Caki2 (cell line): ENCODE results near the gene GNB1L. TPM values are rescaled to one million over a fixed set of nuclear protein-coding genes. Genes with fewer than 3 reads are reported as not detected.

Experiments used
- DNase-seq: peaks from one replicate; pipeline ENCODE4 v3.0.0-alpha.2; 2015; ENCODE audit warnings: low read depth
- in situ Hi-C: cut with HindIII; loops from 2 replicates; pipeline ENCODE4 v1.10.0; 2016; ENCODE audit warnings: low sequenced_read_pairs, low pct_unique_long_range_greater_than_20kb, mixed read lengths
- total RNA-seq: library from RNA; depleted of rRNA; stranded (reverse); fragments of >200 nt; shearing (Covaris generic); gene quantifications from 2 replicates; pipeline ENCODE4 v1.2.3, GENCODE V29; 2014; ENCODE audit warnings: low replicate concordance

GNB1L gene
- total RNA-seq, 1 experiment from 2014 or later = 42.7 TPM

DNA sequence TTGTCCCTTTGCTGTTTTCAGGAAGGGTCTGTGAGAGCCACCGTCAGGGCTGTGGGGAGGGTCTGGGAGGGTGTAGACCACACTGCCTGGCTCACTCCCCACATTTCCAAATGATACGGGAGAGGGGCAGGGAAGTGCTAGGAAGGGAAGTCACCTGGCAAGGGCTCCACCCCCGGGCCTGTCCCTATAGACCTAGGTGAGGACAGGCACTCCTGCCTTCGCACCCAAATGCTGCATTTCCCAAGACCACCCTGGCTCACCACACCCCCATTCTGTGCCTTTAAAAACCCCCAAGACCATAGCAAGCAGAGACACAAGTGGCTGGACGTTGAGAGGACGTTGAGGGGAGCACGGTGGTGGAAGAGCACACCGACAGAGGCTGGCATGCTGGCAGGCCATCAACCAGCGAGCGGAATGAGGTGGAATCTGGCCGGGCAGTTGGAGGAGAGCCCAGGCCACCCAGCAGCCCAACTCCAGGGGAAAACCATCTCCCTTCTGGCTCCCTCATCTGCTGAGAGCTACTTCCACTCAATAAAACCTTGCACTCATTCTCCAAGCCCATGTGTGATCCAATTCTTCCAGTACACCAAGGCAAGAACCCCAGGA, 45.7 kb downstream of the GNB1L start:
- in situ Hi-C loops = no loop called here
- DNase-seq = no peak

DNA sequence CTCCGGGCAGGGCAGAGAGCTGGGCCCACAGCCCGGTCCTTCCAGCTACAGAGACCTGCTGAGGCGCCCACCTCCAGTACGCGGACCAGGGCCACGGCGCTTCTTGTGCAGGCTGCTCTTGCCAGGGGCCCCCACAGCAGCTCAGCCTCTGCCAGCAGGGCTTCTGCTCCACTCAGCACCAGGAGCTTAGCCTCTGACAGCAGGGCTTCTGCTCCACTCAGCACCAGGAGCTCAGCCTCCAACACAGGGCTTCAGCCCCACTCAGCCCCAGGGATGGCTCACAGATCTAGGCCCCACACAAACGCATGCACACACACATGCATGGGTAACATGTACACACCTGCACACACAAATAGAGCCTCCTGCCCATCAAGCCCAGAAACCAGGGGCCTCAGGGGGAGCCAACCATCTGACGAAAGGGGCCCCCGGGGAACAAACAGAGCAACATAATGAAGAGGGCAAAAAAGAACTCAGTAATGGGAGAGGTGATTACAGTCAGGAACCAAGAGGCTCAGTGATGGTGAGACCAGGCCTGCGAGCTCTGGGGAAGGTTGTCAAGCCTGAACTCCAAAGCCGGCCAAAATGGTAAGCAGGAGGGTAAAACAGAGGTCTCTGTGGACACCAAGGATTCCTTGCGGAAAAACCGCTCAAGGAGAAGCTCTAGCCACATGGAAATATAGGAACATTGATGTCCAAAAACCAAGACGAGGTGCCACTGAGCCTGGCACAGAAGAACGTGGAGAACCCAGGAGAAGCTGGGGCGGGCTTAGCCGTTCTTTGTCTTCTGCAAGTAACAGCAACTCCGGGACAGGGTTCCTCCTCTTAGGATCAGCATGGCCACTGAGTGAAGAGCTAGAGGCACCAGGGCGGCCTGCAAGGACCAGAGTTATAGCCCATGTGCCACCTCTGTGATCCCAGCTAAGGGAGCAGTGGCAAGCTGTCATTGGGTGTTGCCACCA, 46.5 kb downstream of the GNB1L start:
- no peak for DNase-seq
- in situ Hi-C loops = no loop called here

DNA sequence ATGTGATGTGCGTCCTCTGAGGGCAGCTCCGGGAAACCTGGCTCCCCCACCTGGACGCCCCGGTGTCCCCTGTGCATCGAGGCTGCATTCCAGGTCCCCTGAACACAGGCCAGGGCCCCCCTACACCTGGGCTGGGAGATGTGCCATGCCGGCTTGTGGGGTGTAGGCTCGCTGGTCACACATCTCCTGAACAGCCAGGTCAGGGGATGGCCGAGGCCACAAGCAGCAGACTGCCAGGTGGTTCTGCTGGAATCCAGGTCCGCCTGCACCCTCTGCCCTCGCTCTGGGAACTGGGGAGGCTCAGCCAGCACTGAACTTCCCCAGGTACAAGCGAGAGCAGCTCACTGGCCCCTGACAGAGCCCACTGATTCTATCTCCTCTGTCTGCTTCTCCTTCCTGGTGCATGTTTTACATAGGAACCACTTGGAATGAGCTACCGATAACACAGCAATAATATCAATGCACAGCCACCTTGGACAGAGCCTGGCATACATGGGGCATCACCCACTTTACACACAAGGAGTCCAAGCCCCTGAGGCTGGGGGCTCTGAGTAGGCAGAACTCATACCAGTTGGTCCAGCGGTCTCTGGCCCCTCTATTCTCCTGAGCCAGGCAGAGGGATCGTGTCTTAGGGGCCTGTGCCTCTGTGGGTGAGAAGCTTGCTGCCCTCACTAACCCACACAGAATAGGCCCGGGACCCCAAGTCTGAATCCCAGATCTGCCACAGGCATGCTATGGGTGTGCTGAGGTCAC, 47.3 kb downstream of the GNB1L start:
- DNase-seq = no peak
- in situ Hi-C loops = no loop called here

DNA sequence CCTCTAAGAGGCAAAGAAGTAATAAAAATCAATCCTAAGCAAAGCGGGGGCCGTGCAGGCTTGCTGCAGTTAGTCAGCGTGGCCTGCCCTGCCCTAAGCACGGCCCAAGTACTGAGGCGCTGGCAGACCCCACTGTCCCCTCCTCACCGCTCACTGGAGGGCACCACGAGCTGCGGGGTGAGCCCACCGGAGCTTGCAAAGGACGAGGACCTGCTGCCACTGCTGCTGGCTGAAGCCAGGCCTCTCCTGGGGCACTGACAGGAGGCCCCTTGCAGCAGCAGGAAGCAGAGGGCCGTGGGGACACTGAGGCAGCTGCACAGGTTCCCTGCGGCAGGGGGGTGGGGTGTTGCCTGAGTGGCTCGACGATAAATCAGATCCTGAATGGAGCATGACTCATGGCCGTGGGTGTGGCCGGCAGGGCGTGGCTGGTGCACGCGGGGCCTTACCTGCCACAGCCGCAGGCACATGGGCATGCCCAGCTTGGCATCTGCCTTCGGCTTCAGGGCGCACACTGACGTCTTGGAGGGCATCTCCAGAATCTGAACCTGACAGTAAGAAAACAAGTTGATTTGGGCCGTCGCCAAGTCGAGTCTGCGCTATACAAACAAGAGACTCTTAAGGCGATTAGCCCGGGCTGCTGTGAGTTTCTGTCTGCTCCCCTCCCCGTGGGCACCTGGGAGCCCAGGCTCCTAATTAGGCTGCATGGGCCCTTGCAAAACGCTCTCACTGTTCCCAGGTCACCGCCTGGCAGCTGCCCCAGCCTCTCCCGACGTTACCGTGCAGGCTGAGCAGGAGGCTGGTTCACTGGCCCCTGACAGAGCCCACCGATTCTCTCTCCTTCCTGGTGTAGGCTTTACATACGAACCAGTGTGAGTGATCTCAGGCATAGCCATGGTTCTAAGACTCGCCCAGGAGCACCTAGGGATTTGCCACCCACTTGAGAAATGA, 48.2 kb downstream of the GNB1L start:
- DNase-seq = peak; percentile 78
- in situ Hi-C loops = no loop called here

DNA sequence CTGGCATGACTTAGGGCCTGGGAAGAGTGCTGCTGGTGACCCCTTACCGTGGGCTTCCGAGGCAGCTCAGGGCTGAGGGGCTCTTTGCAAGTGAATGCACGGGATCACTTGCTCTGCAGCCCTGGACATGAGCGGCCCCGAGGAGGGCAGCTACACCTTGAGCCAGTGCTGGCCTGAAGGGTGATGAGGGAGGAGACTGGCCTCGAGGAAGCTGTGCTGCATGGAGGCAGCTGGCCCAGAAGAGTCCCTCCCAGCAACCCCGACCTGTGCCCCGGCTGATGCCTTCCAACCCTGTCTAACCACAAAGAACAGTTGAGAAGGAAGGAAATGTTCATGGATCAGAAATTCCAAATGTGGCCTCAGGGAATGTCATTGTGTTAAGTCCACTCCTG, 48.9 kb downstream of the GNB1L start:
- DNase-seq = peak; percentile 68
- in situ Hi-C loops = no loop called here

DNA sequence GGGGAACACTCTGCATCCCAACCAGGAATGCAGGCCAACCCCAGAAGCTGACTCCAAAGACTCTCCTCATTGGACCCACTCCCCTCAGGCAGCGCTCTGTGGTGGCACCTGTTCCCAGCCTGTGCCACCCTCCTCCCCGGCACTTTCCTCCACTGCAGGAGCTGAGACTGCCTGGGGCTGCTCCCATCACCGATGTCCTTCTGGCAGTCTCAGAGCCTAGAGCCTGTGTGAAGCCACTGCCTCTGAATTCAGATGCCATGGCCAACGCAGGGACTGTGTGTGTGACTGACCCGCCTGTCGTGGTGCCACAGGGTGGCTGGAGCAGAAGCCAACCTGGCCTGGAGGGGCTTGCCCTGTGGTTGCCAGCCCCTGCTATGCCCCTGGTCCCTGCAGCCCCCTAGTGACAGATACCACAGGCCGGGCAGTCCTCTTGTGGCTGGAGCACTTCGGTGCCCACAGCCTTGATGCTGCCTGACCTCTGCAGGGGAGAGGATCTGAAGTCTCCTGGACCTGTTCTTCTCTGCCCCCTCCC, 50.9 kb downstream of the GNB1L start:
- no peak for DNase-seq
- in situ Hi-C loops = no loop called here

DNA sequence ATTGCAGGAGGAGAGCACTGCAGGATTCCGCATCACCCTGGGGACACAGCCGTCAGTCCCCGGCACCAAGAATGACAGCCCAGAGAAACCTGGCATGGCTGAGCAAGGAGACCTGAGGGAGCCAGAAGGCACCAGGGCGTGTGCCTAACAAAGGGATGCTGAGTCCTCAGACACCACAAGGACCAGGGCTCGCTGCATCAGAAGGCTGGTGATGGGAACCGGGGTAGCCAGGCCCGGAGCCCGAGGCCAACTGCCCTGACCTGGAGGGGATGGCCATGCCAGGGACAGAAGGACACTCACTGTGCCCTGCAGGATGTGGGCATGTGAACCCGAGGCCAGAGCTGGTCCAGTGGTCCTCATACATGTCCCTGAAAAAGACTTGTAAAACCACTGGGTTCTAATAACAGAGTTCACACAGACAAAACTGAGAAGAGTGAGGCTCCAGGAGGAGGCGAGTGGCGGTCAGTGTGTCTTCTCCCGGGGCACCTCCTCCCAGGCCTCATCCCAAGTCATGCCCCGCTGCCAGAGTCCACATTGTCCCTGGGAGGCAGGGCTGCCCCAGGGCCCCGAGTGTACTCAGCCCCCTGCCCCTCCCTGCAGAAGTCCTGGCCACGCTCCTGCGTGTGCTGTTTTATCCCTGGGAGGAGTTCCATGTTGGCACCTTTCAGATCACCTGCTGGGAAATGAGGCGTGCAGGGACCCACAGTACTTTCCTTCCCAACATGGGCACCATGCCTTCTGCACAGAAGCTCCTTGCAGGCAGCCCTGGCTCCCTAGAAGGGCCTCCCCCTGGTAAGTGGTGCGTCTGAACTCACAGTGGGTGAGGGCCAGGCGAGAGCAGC, 51.6 kb downstream of the GNB1L start:
- in situ Hi-C loops = no loop called here
- no peak for DNase-seq

DNA sequence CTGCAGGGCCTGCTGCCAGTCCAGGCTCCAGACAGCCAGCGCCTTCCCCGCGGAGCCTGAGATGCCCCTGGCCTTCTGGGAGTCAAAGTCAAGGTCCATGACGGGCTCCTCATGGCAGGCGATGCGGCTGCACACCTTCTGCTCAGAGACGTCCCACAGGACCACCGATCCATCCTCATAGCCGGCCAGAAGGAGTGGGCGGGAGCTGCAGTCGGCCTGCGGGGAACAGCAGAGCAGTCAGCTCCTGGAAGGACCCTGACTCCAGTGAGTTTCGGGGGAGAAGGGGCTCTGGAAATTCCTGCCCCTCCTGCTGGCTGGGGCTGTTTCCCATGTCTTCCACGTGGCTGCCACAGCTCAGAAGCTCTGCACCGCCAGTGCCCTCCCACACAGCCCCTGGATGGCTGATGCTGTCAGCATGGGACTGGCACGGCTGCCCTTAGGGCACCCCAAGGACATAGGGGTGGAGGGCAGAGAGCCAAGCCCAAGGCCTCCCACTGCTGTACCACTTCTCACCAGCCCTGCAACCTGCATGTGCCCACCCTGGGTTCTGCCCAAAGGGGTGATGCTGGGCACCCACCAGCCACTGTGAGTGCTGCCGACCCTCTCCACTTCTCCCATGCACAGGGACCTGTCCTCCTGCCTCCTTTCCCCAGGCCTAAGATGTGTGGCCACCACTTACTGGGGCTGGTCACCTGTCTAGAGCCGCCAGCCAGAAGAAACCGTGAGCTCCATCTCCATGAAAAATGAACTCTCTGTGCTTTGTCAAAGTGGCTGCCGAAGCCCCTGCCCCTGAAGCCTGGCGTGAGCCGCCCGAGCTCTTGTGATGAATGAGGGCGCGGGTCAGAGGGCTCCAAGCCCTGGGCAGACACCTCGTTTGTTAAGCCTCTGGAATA, 52.4 kb downstream of the GNB1L start:
- DNase-seq = no peak
- in situ Hi-C loops = no loop called here

DNA sequence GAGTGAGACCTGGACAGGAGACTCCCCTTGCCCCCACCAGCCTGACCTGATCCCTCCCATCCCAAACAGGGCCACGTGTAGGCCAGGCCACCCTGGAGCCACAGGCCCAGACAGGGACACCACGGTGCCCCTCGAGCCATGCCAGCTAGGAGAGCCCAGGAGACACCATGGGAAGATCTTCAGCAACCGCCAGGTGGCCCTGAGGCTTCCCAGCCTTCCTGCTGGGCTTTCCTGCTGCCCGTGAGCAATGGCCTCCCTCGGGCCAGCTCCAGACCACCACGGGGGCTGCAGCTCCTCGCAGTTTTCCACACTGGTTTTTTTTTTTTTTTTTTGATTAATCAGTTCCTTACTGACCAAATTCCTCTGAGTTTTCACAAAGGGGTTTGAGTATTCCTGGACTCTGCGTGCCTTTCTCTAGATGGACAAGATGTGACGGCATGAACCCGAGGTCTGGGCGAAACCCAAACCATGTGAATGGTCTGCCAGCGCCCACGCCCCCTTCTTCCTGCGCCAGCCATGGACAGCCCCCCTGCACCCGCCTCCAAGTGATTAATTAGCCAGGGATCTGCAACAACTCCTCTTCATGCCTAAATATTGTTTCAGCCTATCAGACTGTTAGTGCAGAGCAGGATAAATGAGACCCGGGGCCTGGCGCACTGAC, 53.2 kb downstream of the GNB1L start:
- no peak for DNase-seq
- in situ Hi-C loops = no loop called here

DNA sequence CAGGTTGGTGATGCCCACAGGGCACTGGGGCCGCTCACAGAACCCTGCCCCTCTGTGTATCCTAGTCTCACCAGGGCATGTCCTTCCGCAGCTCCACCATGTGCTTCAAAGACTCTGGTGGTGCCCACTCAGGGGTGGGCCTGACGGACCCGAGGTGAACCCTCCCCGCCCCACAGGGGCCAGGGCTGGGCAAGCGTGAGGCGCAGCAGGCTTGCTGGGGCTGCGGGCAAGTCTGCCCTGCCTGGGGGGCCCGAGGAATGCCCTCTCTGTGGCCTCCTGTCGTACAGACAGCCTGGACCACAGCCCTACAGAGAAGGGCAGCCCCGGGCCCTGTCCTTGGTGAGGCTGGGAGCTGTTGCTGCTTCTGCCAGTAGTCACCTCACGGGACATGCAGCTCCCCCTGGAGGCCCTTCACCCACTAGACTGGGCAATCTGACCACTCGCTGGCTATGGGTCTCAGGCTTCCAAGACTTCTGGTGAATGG, 53.9 kb downstream of the GNB1L start:
- in situ Hi-C loops = no loop called here
- no peak for DNase-seq

DNA sequence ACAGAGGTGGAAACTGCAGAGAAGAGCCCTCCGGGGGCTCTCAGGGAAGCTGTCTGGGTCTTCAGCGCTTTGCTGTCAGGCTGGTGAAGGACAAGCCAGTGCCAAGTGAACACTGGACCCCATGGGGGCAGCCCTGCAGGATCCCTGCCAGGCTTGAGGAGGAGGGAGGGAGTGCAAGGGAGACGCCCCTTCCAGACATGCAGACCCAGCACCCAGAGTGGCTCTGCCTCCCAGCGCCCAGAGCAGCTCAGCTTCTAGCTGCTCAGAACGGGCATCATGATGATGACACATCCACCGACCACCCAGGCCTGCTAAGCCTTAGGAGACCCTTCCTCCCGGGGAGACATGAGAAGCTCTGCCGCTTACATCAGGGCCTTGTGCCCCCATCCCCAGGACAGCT, 54.4 kb downstream of the GNB1L start:
- in situ Hi-C loops = no loop called here
- DNase-seq = no peak

DNA sequence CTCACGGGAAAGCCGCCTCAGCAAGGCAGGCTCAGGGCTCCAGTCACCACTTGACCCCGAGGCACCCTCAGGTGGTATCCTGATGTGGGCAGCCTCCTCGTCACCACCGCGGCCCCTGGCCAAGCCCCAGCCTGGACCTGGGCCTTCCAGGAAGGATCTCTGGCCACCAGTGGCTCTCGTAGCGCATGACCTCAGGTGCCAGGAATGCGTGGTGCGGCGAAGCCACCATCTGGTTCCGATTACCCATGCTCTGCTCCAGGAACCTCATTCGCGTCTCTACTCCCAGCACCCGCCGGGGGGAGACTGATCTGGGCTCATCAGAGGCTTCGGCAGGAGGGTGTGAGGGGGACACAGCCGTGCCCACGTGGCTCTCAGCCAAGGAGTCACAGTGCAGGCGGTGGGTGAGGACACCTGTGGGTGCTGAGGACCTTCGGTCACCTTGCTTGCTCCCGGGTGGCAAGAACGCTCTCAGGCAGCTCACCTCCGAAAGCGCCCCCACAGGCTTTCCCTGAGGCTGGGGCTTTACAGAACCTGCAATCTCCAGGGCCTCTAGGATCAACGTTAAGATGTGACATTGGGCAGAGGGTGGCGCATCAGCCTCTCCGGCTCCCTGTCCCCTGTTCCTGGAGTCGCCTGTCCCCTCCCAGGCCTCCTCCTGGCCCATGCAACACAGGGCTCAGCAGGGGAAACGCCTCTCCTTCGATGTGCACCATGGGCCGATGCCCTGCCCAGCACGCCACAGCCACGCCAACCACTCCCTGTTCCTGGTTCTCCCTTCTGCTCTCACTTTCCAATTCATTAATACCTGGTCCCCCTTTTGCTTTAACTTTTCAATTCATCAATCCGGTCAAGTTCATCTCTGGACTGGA, 55.1 kb downstream of the GNB1L start:
- no peak for DNase-seq

DNA sequence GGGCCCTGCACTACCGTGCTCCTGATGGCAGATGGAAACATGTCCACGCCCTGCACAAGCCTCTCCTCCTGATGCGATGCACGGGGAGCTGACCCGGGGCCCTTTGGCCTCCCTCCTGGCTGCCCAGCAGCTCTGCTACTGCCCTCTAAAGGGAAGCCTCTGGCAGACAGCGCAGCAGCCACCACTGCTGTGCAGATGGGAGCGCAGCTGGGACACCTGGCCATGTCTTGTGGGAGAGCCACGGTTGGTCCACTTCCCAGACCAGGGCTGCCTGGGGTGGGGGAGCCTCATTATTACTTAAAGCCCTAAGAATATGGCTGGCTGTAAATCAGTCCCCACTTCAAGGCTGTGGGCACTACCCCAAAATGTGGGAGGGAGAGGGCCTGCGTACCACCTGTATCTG, 55.8 kb downstream of the GNB1L start:
- DNase-seq = no peak
- in situ Hi-C loops = no loop called here

More for the DNA sequence above, 55.1 kb downstream of the GNB1L start:
- in situ Hi-C loops = no loop called here

DNA sequence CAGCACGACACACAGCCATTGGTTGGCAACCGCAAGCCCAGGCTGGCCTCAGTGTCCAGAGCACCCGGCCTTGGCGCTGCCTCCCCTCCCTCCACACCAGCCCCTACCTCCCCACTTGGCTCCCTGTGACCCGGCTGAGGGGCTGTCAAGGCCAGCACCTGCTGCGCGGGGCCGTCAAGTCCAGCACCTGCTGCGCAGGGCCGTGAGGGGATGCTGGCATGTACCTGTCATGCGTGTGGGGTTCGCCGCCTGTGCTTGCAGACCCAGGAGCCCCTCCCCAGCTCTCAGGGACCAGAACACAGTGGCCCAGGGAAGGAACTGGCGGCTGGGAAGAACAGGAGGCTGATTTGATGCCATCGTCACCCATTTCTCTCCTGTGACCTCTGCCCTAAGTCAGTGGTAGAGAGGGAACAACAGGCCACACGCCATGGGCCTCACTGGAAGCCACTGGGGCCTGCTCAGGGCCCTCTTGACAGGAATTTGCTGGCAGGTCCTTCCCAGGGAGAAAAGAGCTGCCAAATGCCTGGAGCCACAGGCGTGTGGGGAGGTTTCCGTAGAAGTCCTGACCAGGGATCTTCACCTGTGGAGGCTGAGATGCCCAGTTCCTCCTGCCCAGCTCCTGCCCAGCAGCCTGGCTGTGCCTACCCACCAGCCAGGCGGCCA, 56.5 kb downstream of the GNB1L start:
- DNase-seq = no peak
- in situ Hi-C loops = no loop called here
